Tibial nerve (tissue), 4 donors: Measurements from ENCODE around the gene C12orf75. TPM values are rescaled to one million over a fixed set of nuclear protein-coding genes. Genes with fewer than 3 reads are reported as not detected.

Experiments used
- DNase-seq, 2 donors: peaks; one replicate each; pipeline ENCODE4 v3.0.0-alpha.2; 2019; ENCODE audit warnings: low spot score in 2 of 2
- H3K27ac ChIP-seq, 4 donors: fragments of 200-600 bp; sonication (generic) in 3 of 4; one replicate each; pipeline ENCODE4 v1.5.1; 2017 to 2019; ENCODE audit warnings: mild to moderate bottlenecking in 1 of 4
- H3K27me3 ChIP-seq, 2 donors: fragments of 200-600 bp; sonication (generic) in 1 of 2; one replicate each; pipeline versions ENCODE4 v1.5.1 to v1.6.0; 2017 to 2019
- H3K36me3 ChIP-seq, 3 donors: fragments of 200-600 bp; sonication (generic); one replicate each; pipeline ENCODE4 v1.5.1; 2018 to 2019
- H3K4me1 ChIP-seq, 4 donors: fragments of 200-600 bp; sonication (generic) in 3 of 4; one replicate each; pipeline ENCODE4 v1.5.1; 2017 to 2019
- H3K4me3 ChIP-seq, 4 donors: fragments of 200-600 bp; sonication (generic) in 3 of 4; one replicate each; pipeline ENCODE4 v1.5.1; 2017 to 2019; ENCODE audit warnings: mild to moderate bottlenecking in 1 of 4, moderate library complexity in 1 of 4
- H3K9me3 ChIP-seq, 4 donors: fragments of 200-600 bp; sonication (generic) in 3 of 4; one replicate each; pipeline ENCODE4 v1.5.1; 2017 to 2019
- CTCF ChIP-seq, 5 experiments: fragments of 200-600 bp in 3 of 5; fragments of 450-650 bp in 2 of 5; sonication (generic) in 3 of 5; IDR thresholded peaks; one replicate each; pipeline ENCODE4 v1.5.1; 2016 to 2019; ENCODE audit warnings: antibody characterized with exemption in 5 of 5, mild to moderate bottlenecking in 3 of 5, moderate library complexity in 2 of 5
- EP300 ChIP-seq, 2 donors: sonication (generic); formaldehyde crosslinking; IDR thresholded peaks; one replicate each; pipeline ENCODE4 v1.6.1; 2017; ENCODE audit warnings: antibody characterized with exemption in 2 of 2, mild to moderate bottlenecking in 1 of 2
- POLR2A ChIP-seq, 2 donors: fragments of 450-650 bp; IDR thresholded peaks; one replicate each; pipeline ENCODE4 v1.6.1; 2017; ENCODE audit warnings: antibody characterized with exemption in 2 of 2, mild to moderate bottlenecking in 2 of 2, moderate library complexity in 2 of 2
- WGBS, 2 donors: methylation state at CpG; one replicate each; pipeline ENCODE4 v1.1.5; 2018; 5-methylcytosine and 5-hydroxymethylcytosine counted together
- total RNA-seq, 4 donors: library from RNA; depleted of rRNA; stranded (reverse); fragments of >200 nt; gene quantifications; one replicate each; pipeline ENCODE4 v1.1.0, GENCODE V29; 2016

C12orf75 gene
- total RNA-seq, 4 donors from 2014 or later: 12.6 to 29.7 (median 18.9) TPM

DNA sequence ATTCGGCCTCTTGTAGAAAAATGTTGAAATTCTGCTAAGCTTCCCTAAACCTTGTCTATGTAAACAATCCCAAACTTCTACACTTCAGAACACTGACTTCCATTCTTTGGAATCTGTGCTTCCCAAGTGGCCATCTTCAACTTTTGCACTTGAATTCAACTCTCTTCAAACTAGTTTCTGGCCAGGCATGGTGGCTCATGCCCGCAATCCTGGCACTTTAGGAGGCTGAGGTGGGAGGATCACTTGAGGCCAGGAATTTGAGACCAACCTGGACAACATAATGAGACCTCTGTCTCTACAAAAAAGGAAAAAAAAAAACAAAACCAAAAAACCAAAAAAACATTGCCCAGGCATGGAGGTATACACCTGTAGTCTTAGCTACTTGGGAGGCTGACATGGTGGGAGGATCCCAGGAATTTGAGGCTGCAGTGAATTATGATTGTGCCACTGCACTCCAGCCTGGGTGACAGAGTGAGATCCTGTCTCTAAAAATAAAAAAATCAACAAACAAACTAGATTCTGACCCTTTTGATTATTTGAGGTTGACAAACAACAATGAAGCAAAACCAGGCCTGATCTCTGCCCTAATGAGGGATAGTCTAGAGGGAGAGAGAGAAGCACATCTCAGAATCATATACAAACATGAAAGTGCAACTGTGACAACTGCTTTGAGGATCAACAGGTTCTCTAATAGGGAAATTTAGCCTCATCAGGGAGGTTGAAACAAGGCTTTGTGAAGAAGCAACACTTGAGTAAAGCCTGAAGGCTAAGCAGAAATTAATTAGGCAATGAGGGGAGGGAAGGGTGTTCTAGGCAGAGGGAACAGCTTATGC is 11.6 kb upstream of the C12orf75 start:
- DNase-seq: no peak
- Histone ChIP-seq H3K4me1 (no peaks in the 10 kb centered on the region), H3K27me3 (no peaks in the 10 kb centered on the region), H3K27ac (no peak overlapping the region), H3K9me3 (peaks cover 0 to 5% (median 0%) of the 10 kb centered on the region in 4 donors), H3K4me3 (no peak overlapping the region), H3K36me3 (no peaks in the 10 kb centered on the region)
- TF ChIP-seq CTCF (IDR thresholded peaks at IDR 0.05): no peak
- 58 to 87% methylated on average over 2 of the region's 2 CpGs for WGBS, 2 donors

GRCh38 chr12:105319691-105320209 is 10.7 kb upstream of the C12orf75 start:
- WGBS, 2 donors: 75 to 76% methylated on average over 8 of the region's 8 CpGs
- H3K36me3 ChIP-seq: no peaks in the 10 kb centered on the region
- no peak for DNase-seq
- H3K27me3 ChIP-seq: no peaks in the 10 kb centered on the region
- H3K4me3 ChIP-seq: no peak overlapping the region
- H3K27ac ChIP-seq: no peak overlapping the region
- no peaks in the 10 kb centered on the region for H3K4me1 ChIP-seq
- TF ChIP-seq EP300 (IDR thresholded peaks at IDR 0.05): no peak
- no peak for TF ChIP-seq CTCF (IDR thresholded peaks at IDR 0.05)
- TF ChIP-seq POLR2A (IDR thresholded peaks at IDR 0.05): no peak
- no peaks in the 10 kb centered on the region for H3K9me3 ChIP-seq

DNA sequence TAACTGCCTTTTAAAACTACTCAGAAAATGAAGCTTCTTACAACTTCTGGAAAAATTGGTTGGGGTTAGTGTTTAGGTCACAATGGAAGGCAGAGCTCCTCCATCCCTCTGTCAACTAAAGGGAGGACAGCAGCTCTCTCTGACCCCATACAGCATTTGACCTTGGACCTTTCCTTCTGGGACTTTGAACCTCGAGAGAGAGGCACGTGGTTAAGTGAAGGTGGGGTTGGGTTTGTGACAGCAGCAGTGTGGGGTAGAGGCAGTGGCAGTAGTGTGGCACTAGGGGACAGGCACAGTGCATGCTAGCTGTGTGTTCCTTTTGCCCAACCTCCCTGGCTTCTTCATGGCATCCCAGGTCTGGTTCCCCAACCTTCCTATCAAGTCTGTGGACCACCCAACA is 9.4 kb upstream of the C12orf75 start:
- no peak for DNase-seq
- Histone ChIP-seq H3K4me3 (no peak overlapping the region), H3K36me3 (no peaks in the 10 kb centered on the region), H3K4me1 (no peaks in the 10 kb centered on the region), H3K9me3 (no peaks in the 10 kb centered on the region), H3K27me3 (no peaks in the 10 kb centered on the region), H3K27ac (no peak overlapping the region)
- WGBS, 2 donors: 10 to 21% methylated on average over 2 of the region's 2 CpGs
- TF ChIP-seq CTCF (IDR thresholded peaks at IDR 0.05): no peak
- no peak for TF ChIP-seq POLR2A (IDR thresholded peaks at IDR 0.05)
- TF ChIP-seq EP300 (IDR thresholded peaks at IDR 0.05): no peak

GRCh38 chr12:105322070-105322469 is 8.4 kb upstream of the C12orf75 start:
- TF ChIP-seq CTCF (IDR thresholded peaks at IDR 0.05) (no peak), EP300 (IDR thresholded peaks at IDR 0.05) (no peak), POLR2A (IDR thresholded peaks at IDR 0.05) (no peak)

GRCh38 chr12:105324704-105325103 is 5.8 kb upstream of the C12orf75 start:
- no peak overlapping the region for H3K27ac ChIP-seq
- H3K36me3 ChIP-seq: no peaks in the 10 kb centered on the region
- no peak overlapping the region for H3K4me3 ChIP-seq
- no peaks in the 10 kb centered on the region for H3K9me3 ChIP-seq
- no peak for TF ChIP-seq EP300 (IDR thresholded peaks at IDR 0.05)
- TF ChIP-seq POLR2A (IDR thresholded peaks at IDR 0.05): no peak
- TF ChIP-seq CTCF (IDR thresholded peaks at IDR 0.05): no peak
- H3K27me3 ChIP-seq: no peaks in the 10 kb centered on the region
- 88 to 96% methylated on average over 2 of the region's 2 CpGs for WGBS, 2 donors
- H3K4me1 ChIP-seq: peaks cover 0 to under 1% (median 0%) of the 10 kb centered on the region in 4 donors
- DNase-seq: no peak

More at GRCh38 chr12:105322070-105322469, 8.4 kb upstream of the C12orf75 start:
- Histone ChIP-seq H3K27me3 (no peaks in the 10 kb centered on the region), H3K4me3 (no peak overlapping the region), H3K27ac (no peak overlapping the region), H3K4me1 (no peaks in the 10 kb centered on the region), H3K36me3 (no peaks in the 10 kb centered on the region), H3K9me3 (no peaks in the 10 kb centered on the region)
- 89 to 92% methylated on average over 4 of the region's 4 CpGs for WGBS, 2 donors
- no peak for DNase-seq
